ENCODE results near the gene CHKA. TPM values are rescaled to one million over a fixed set of nuclear protein-coding genes. Genes with fewer than 3 reads are reported as not detected.

CHKA gene
- polyA plus RNA-seq, 2 donors: 3.7 to 7.3 TPM

GRCh38 chr11:68146010-68146540, 24.9 kb upstream of the CHKA start:
- Histone ChIP-seq H3K4me1 (ENCODE audit: control insufficient read depth in 2 of 2, insufficient read depth in 2 of 2, low read length in 1 of 2) (peaks cover 7 to 27% of the 10 kb centered on the region in 2 donors), H3K4me3 (ENCODE audit: low read depth in 1 of 2, low read length in 2 of 2) (no peak overlapping the region), H3K27me3 (ENCODE audit: control insufficient read depth in 1 of 2, insufficient read depth in 2 of 2, low read length in 2 of 2) (no peaks in the 10 kb centered on the region), H3K27ac (ENCODE audit: low read depth in 2 of 2, low read length in 1 of 2) (peak overlapping the region; percentile 46 to 60), H3K36me3 (ENCODE audit: control insufficient read depth in 2 of 2, insufficient read depth in 2 of 2, low read length in 1 of 2) (no peaks in the 10 kb centered on the region), H3K9me3 (ENCODE audit: control insufficient read depth in 2 of 2, insufficient read depth in 1 of 2, low read depth in 1 of 2, low read length in 1 of 2) (no peaks in the 10 kb centered on the region)
- WGBS, 2 donors: 23 to 24% methylated on average over 15 of the region's 15 CpGs

- Histone ChIP-seq H3K36me3 (ENCODE audit: control insufficient read depth in 2 of 2, insufficient read depth in 2 of 2, low read length in 1 of 2) (no peaks in the 10 kb centered on the region), H3K9me3 (ENCODE audit: control insufficient read depth in 2 of 2, insufficient read depth in 1 of 2, low read depth in 1 of 2, low read length in 1 of 2) (no peaks in the 10 kb centered on the region), H3K27ac (ENCODE audit: low read depth in 2 of 2, low read length in 1 of 2) (peak overlapping the region in 1 of 2 donors; percentile 18), H3K4me1 (ENCODE audit: control insufficient read depth in 2 of 2, insufficient read depth in 2 of 2, low read length in 1 of 2) (peaks cover 7 to 28% of the 10 kb centered on the region in 2 donors), H3K27me3 (ENCODE audit: control insufficient read depth in 1 of 2, insufficient read depth in 2 of 2, low read length in 2 of 2) (no peaks in the 10 kb centered on the region), H3K4me3 (ENCODE audit: low read depth in 1 of 2, low read length in 2 of 2) (no peak overlapping the region)
- 58 to 73% methylated on average over 14 of the region's 14 CpGs for WGBS, 2 donors
Observed at GRCh38 chr11:68145120-68145866, 24.1 kb upstream of the CHKA start.

- H3K4me3 ChIP-seq (ENCODE audit: low read depth in 1 of 2, low read length in 2 of 2): no peak overlapping the region
- no peaks in the 10 kb centered on the region for H3K9me3 ChIP-seq (ENCODE audit: control insufficient read depth in 2 of 2, insufficient read depth in 1 of 2, low read depth in 1 of 2, low read length in 1 of 2)
- H3K27me3 ChIP-seq (ENCODE audit: control insufficient read depth in 1 of 2, insufficient read depth in 2 of 2, low read length in 2 of 2): no peaks in the 10 kb centered on the region
- no peak overlapping the region for H3K27ac ChIP-seq (ENCODE audit: low read depth in 2 of 2, low read length in 1 of 2)
- H3K4me1 ChIP-seq (ENCODE audit: control insufficient read depth in 2 of 2, insufficient read depth in 2 of 2, low read length in 1 of 2): peaks cover 7 to 26% of the 10 kb centered on the region in 2 donors
- 82 to 83% methylated on average over 4 of the region's 4 CpGs for WGBS, 2 donors
- no peaks in the 10 kb centered on the region for H3K36me3 ChIP-seq (ENCODE audit: control insufficient read depth in 2 of 2, insufficient read depth in 2 of 2, low read length in 1 of 2)
Observed at GRCh38 chr11:68143310-68143689, 22.1 kb upstream of the CHKA start.

- Histone ChIP-seq H3K4me1 (ENCODE audit: control insufficient read depth in 2 of 2, insufficient read depth in 2 of 2, low read length in 1 of 2) (peaks cover 7 to 26% of the 10 kb centered on the region in 2 donors), H3K27ac (ENCODE audit: low read depth in 2 of 2, low read length in 1 of 2) (peak overlapping the region; percentile 33 to 36), H3K36me3 (ENCODE audit: control insufficient read depth in 2 of 2, insufficient read depth in 2 of 2, low read length in 1 of 2) (no peaks in the 10 kb centered on the region), H3K27me3 (ENCODE audit: control insufficient read depth in 1 of 2, insufficient read depth in 2 of 2, low read length in 2 of 2) (no peaks in the 10 kb centered on the region), H3K9me3 (ENCODE audit: control insufficient read depth in 2 of 2, insufficient read depth in 1 of 2, low read depth in 1 of 2, low read length in 1 of 2) (no peaks in the 10 kb centered on the region), H3K4me3 (ENCODE audit: low read depth in 1 of 2, low read length in 2 of 2) (no peak overlapping the region)
- 69 to 79% methylated on average over 14 to 16 of the region's 16 CpGs for WGBS, 2 donors
Observed at GRCh38 chr11:68142441-68143309, 21.5 kb upstream of the CHKA start.

GRCh38 chr11:68142028-68142412, 20.8 kb upstream of the CHKA start:
- no peaks in the 10 kb centered on the region for H3K36me3 ChIP-seq (ENCODE audit: control insufficient read depth in 2 of 2, insufficient read depth in 2 of 2, low read length in 1 of 2)
- H3K27me3 ChIP-seq (ENCODE audit: control insufficient read depth in 1 of 2, insufficient read depth in 2 of 2, low read length in 2 of 2): no peaks in the 10 kb centered on the region
- H3K4me1 ChIP-seq (ENCODE audit: control insufficient read depth in 2 of 2, insufficient read depth in 2 of 2, low read length in 1 of 2): peaks cover 7 to 24% of the 10 kb centered on the region in 2 donors
- H3K9me3 ChIP-seq (ENCODE audit: control insufficient read depth in 2 of 2, insufficient read depth in 1 of 2, low read depth in 1 of 2, low read length in 1 of 2): no peaks in the 10 kb centered on the region
- 46% methylated on average over 13 of the region's 13 CpGs for WGBS, 2 donors
- no peak overlapping the region for H3K4me3 ChIP-seq (ENCODE audit: low read depth in 1 of 2, low read length in 2 of 2)
- H3K27ac ChIP-seq (ENCODE audit: low read depth in 2 of 2, low read length in 1 of 2): peak overlapping the region; percentile 33 to 36

- H3K27me3 ChIP-seq (ENCODE audit: control insufficient read depth in 1 of 2, insufficient read depth in 2 of 2, low read length in 2 of 2): no peaks in the 10 kb centered on the region
- no peaks in the 10 kb centered on the region for H3K9me3 ChIP-seq (ENCODE audit: control insufficient read depth in 2 of 2, insufficient read depth in 1 of 2, low read depth in 1 of 2, low read length in 1 of 2)
- peak overlapping the region in 1 of 2 donors; percentile 36 for H3K27ac ChIP-seq (ENCODE audit: low read depth in 2 of 2, low read length in 1 of 2)
- H3K36me3 ChIP-seq (ENCODE audit: control insufficient read depth in 2 of 2, insufficient read depth in 2 of 2, low read length in 1 of 2): no peaks in the 10 kb centered on the region
- H3K4me1 ChIP-seq (ENCODE audit: control insufficient read depth in 2 of 2, insufficient read depth in 2 of 2, low read length in 1 of 2): peaks cover 7 to 18% of the 10 kb centered on the region in 2 donors
- 64 to 69% methylated on average over 8 of the region's 8 CpGs for WGBS, 2 donors
- H3K4me3 ChIP-seq (ENCODE audit: low read depth in 1 of 2, low read length in 2 of 2): no peak overlapping the region
Observed at GRCh38 chr11:68141246-68142027, 20.2 kb upstream of the CHKA start.

GRCh38 chr11:68140496-68141245, 19.5 kb upstream of the CHKA start:
- peaks cover 5 to 16% of the 10 kb centered on the region in 2 donors for H3K4me1 ChIP-seq (ENCODE audit: control insufficient read depth in 2 of 2, insufficient read depth in 2 of 2, low read length in 1 of 2)
- no peaks in the 10 kb centered on the region for H3K27me3 ChIP-seq (ENCODE audit: control insufficient read depth in 1 of 2, insufficient read depth in 2 of 2, low read length in 2 of 2)
- H3K36me3 ChIP-seq (ENCODE audit: control insufficient read depth in 2 of 2, insufficient read depth in 2 of 2, low read length in 1 of 2): no peaks in the 10 kb centered on the region
- H3K9me3 ChIP-seq (ENCODE audit: control insufficient read depth in 2 of 2, insufficient read depth in 1 of 2, low read depth in 1 of 2, low read length in 1 of 2): no peaks in the 10 kb centered on the region
- no peak overlapping the region for H3K4me3 ChIP-seq (ENCODE audit: low read depth in 1 of 2, low read length in 2 of 2)
- H3K27ac ChIP-seq (ENCODE audit: low read depth in 2 of 2, low read length in 1 of 2): no peak overlapping the region
- 79 to 86% methylated on average over 9 of the region's 9 CpGs for WGBS, 2 donors

- H3K4me1 ChIP-seq (ENCODE audit: control insufficient read depth in 2 of 2, insufficient read depth in 2 of 2, low read length in 1 of 2): peaks cover 5 to 16% of the 10 kb centered on the region in 2 donors
- H3K27ac ChIP-seq (ENCODE audit: low read depth in 2 of 2, low read length in 1 of 2): no peak overlapping the region
- no peaks in the 10 kb centered on the region for H3K9me3 ChIP-seq (ENCODE audit: control insufficient read depth in 2 of 2, insufficient read depth in 1 of 2, low read depth in 1 of 2, low read length in 1 of 2)
- H3K27me3 ChIP-seq (ENCODE audit: control insufficient read depth in 1 of 2, insufficient read depth in 2 of 2, low read length in 2 of 2): no peaks in the 10 kb centered on the region
- 42 to 47% methylated on average over 4 of the region's 4 CpGs for WGBS, 2 donors
- H3K4me3 ChIP-seq (ENCODE audit: low read depth in 1 of 2, low read length in 2 of 2): no peak overlapping the region
- H3K36me3 ChIP-seq (ENCODE audit: control insufficient read depth in 2 of 2, insufficient read depth in 2 of 2, low read length in 1 of 2): no peaks in the 10 kb centered on the region
Observed at GRCh38 chr11:68138237-68138636, 17.0 kb upstream of the CHKA start.
